GM12872 (cell line): ENCODE data around the gene MED12L.

Experiments
- TF ChIP-seq, protein P1 (sequence below): IDR thresholded peaks from 3 replicates; pipeline ENCODE4 v1.5.1; 2011; ENCODE audit warnings: low read depth, mild to moderate bottlenecking, low read length, moderate library complexity; ENCODE audit not compliant: insufficient read depth

MED12L gene

DNA sequence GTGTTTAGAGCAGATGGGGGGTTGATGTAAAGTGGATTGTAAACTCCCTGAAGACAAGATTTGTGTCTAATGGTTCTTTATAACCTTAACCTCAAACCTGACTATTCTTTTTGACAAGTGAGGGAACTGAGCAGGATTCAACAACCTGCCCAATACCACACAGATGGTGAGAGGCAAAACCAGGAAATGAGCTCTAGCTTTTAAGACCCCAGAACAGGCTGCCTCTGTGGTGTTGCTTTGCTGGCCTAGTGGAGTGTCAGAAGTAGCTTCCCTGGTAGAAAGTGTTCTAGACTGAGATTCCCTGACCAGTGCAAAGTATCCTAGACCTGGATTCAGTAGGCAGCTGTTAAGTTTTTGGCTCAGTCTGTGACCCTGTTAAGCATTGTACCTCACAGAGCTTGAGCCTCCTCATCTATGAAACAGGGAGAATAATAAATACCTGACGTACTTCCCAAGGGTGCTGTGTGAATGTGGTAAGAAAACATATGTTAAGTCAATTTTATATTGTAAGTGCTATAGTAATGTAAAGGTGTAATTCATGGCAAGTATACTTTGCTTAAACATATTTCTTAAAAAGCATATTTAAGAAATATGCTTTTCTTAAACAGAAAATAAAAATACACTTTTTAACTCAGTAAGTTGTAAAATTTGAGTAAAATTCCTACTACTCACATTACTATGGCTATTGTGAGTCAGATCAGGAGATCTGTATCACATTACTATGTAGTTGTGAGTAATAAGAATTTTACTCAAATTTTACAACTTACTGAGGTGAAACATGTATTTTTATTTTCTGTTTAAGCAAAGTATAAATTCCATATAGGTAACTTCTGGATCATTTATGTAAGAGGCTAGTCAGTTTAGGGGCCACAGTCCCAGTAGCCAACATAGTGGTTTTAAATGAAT is 222.4 kb downstream of the MED12L start:
- TF ChIP-seq, protein P1, sequence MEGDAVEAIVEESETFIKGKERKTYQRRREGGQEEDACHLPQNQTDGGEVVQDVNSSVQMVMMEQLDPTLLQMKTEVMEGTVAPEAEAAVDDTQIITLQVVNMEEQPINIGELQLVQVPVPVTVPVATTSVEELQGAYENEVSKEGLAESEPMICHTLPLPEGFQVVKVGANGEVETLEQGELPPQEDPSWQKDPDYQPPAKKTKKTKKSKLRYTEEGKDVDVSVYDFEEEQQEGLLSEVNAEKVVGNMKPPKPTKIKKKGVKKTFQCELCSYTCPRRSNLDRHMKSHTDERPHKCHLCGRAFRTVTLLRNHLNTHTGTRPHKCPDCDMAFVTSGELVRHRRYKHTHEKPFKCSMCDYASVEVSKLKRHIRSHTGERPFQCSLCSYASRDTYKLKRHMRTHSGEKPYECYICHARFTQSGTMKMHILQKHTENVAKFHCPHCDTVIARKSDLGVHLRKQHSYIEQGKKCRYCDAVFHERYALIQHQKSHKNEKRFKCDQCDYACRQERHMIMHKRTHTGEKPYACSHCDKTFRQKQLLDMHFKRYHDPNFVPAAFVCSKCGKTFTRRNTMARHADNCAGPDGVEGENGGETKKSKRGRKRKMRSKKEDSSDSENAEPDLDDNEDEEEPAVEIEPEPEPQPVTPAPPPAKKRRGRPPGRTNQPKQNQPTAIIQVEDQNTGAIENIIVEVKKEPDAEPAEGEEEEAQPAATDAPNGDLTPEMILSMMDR: no peak

DNA sequence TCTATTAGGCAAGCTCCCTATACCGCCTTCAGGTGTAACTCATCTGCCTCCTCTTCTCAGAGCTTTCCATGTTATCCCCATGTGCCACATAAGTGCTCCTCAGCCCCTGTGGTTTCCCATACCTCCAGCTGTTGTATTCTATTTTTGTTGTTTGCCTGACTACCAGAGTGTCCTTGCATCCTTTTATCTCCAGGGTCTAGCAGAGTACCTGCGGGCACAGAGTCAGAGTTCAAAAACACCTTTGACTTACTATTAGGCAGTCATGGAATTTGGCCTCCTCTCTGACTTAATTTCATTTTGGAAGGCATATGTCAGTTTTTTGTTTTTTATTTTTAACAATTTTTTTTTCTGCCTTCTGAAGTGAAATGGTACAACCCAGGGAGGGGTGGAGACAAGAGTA is 224.1 kb downstream of the MED12L start:
- TF ChIP-seq, protein P1: no peak

DNA sequence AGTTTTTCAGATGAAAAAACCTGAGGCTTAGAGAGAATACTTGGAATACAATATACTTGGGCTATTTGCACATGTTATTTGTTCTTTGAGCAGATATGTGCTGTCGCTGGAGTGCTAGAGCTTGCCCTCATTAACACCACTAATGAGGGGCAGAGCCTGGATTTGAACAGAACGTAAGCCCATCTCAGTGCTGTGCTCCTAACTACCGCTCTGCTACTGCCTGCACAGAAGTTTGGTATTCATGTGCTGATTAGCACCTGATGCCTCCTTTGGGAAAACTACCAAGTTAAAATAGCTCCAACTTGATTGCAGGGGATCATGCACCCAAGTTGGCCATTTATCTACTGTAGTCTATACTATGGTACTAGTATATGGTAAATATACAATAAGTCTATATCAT is 227.5 kb downstream of the MED12L start:
- TF ChIP-seq, protein P1: no peak

DNA sequence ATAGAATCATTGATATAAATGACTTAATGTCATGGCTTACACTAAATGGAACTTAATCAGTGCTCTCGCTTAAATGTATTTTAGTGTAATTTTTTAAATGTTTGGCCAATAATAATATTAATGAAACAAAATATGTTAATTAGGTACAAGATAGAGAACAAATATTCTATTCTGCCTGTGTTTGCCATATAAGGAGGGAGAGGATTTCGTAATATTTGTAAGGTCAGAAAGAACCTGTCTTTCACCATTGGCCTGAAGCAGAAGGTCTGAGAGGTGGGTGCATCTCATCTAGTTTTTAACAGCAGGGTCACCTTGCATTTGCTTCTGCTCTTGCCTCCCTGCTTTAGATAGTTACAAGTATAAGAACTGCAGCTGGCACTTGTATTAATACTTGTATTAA is 228.7 kb downstream of the MED12L start:
- TF ChIP-seq, protein P1: no peak

DNA sequence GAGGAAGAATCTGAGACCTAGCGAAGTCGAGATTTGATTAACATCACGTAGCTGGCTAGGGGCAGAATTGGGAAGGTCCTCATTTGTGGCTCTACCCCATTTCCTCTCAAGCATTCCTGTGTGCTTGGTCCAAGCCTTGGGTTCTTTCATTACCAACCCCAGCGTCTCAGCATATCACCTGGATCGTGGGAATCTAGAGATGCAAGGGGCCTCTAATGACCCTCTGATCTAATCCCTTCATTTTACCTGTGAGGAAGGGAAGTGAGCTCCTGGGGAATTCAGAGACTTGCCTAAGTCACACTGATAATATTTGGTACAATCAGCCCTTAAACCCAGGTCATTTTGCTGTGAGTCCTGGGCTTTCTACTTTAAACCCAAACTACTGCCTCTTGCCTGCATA is 229.1 kb downstream of the MED12L start:
- TF ChIP-seq, protein P1: no peak

DNA sequence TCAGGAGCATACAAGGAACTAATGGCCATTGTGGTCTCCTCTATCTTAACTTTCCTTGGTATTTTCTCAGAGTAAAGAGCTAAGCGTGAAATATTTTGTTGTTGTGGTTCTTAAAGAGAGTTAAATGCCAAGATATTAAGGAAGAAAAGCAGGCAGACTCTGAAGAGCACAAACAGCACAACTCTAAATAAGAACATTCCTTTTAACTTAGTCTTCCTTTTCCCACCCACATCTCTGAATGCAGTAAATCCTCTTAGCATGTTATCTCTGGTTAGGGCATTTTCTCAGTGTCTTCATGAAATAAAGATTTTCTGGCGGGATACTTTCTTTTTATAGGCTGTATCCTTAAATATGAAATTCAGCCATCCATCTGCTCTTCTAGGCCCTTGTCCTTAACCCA is 229.7 kb downstream of the MED12L start:
- TF ChIP-seq, protein P1: no peak

DNA sequence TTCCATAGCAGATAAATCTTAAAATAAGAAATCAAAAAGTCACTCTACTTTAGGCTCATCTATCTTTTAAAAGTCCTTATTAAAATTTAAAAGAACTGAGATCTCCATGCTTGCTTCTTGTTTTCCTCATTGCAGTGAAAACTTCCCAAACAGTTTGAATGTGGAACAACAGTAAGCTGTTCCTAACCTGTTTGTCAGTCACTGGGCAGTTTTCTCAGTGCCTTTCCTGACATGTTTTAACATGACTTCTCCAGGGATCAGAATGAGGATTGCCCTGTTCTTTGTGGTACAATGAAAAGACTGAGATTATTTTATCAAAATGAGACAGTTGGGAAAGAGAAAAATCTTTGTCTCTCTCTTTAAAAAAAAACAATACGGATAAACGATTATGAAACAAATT is 230.4 kb downstream of the MED12L start:
- TF ChIP-seq, protein P1: no peak
